Occipital lobe (tissue), 2 donors: Measurements from ENCODE around the gene ALDH1A3. TPM values are rescaled to one million over a fixed set of nuclear protein-coding genes. Genes with fewer than 3 reads are reported as not detected.

Source experiments
- DNase-seq: peaks from one replicate; lab custom pipeline; 2025; lab: John Stamatoyannopoulos, UW
- total RNA-seq: library from RNA; depleted of rRNA; stranded (reverse); fragments of >200 nt; gene quantifications from one replicate; pipeline ENCODE4 v1.2.3, GENCODE V29; 2014

ALDH1A3 gene
- total RNA-seq, 1 donor from 2014 or later, result 1.9 TPM

GRCh38 chr15:100924436-100924835, 44.8 kb downstream of the ALDH1A3 start:
- no peak for DNase-seq

GRCh38 chr15:100925480-100925879, 45.8 kb downstream of the ALDH1A3 start:
- DNase-seq, result no peak

- DNase-seq, result no peak
Measured at GRCh38 chr15:100926258-100926657, 46.6 kb downstream of the ALDH1A3 start.

- DNase-seq, result no peak
Measured at GRCh38 chr15:100926971-100927756, 47.5 kb downstream of the ALDH1A3 start.

- DNase-seq, result no peak
Measured at GRCh38 chr15:100928632-100929280, 49.1 kb downstream of the ALDH1A3 start.

- no peak for DNase-seq
Measured at GRCh38 chr15:100929641-100930042, 50.0 kb downstream of the ALDH1A3 start.

GRCh38 chr15:100930306-100930848, 50.7 kb downstream of the ALDH1A3 start:
- DNase-seq, result no peak

- no peak for DNase-seq
Measured at GRCh38 chr15:100931143-100931890, 51.7 kb downstream of the ALDH1A3 start.

- no peak for DNase-seq
Measured at GRCh38 chr15:100932676-100933348, 53.2 kb downstream of the ALDH1A3 start.

- no peak for DNase-seq
Measured at GRCh38 chr15:100934166-100934565, 54.5 kb downstream of the ALDH1A3 start.

- DNase-seq, result no peak
Measured at GRCh38 chr15:100934726-100935125, 55.1 kb downstream of the ALDH1A3 start.

- DNase-seq, result no peak
Measured at GRCh38 chr15:100937171-100937570, 57.5 kb downstream of the ALDH1A3 start.

- no peak for DNase-seq
Measured at GRCh38 chr15:100939791-100940190, 60.2 kb downstream of the ALDH1A3 start.

GRCh38 chr15:100940767-100941379, 61.2 kb downstream of the ALDH1A3 start:
- DNase-seq, result no peak

- DNase-seq, result no peak
Measured at GRCh38 chr15:100941536-100941935, 61.9 kb downstream of the ALDH1A3 start.

- no peak for DNase-seq
Measured at GRCh38 chr15:100942656-100943425, 63.2 kb downstream of the ALDH1A3 start.

GRCh38 chr15:100944244-100944895, 64.7 kb downstream of the ALDH1A3 start:
- DNase-seq, result no peak

- DNase-seq, result no peak
Measured at GRCh38 chr15:100944986-100945385, 65.4 kb downstream of the ALDH1A3 start.

GRCh38 chr15:100947760-100948429, 68.3 kb downstream of the ALDH1A3 start:
- no peak for DNase-seq
